ENCODE results near the gene WSCD2. TPM values are rescaled to one million over a fixed set of nuclear protein-coding genes. Genes with fewer than 3 reads are reported as not detected.

The WSCD2 gene
- total RNA-seq, 2 experiments from 2014 or later = not detected

GRCh38 chr12:108257610-108258106 is 128.6 kb downstream of the WSCD2 start:
- peaks cover 0 to 6% of the 10 kb centered on the region in 2 experiments for H3K27me3 ChIP-seq (ENCODE audit: control insufficient read depth in 1 of 2, insufficient read depth in 2 of 2, low read length in 2 of 2)
- ChIA-PET CTCF (no interaction called here), POLR2A (no interaction called here)
- H3K4me1 ChIP-seq (ENCODE audit: insufficient read depth, low read length) = no peaks in the 10 kb centered on the region
- no peak for DNase-seq
- Mint-ChIP-seq H3K9me3 (peaks cover 10% of the 10 kb centered on the region), H3K27me3 (peaks cover 8% of the 10 kb centered on the region), H3K27ac (no peak overlapping the region), H3K4me1 (ENCODE audit: low read depth) (no peaks in the 10 kb centered on the region), H3K36me3 (ENCODE audit: low read depth) (no peaks in the 10 kb centered on the region), H3K4me3 (no peak overlapping the region)
- TF ChIP-seq CTCF (IDR thresholded peaks at IDR 0.05) = no peak
- peaks cover 0 to 21% of the 10 kb centered on the region in 2 experiments for H3K9me3 ChIP-seq (ENCODE audit: control insufficient read depth in 1 of 2, insufficient read depth in 1 of 2, low read length in 2 of 2)
- no peak overlapping the region for H3K27ac ChIP-seq (ENCODE audit: low read depth in 1 of 2, low read length in 2 of 2)
- no peak overlapping the region for H3K4me3 ChIP-seq (ENCODE audit: low read length)
- no peaks in the 10 kb centered on the region for H3K36me3 ChIP-seq (ENCODE audit: insufficient read depth, low read length)
- intact Hi-C loops (cut with DNase I, micrococcal nuclease) = no loop called here
- ATAC-seq (ENCODE audit: poor library complexity) = no peak

DNA sequence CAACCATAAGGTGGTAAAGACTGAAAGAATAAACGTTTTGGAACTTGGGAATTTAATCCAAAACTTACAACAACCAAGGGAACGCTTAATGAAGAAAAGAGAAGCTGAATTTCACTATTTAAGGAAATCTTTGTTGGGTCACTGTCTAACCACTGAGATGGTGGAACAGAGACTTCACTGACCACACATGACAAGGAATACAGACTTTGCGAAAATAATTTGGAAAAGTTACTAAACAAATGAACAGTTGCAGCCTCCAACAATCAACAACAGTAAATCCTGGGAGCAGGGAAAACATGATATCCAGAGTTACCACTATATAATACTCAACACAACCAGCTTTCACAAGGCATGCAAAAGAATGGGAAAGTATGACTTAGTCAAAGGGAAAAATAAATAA is 131.0 kb downstream of the WSCD2 start:
- Mint-ChIP-seq H3K4me3 (no peak overlapping the region), H3K36me3 (ENCODE audit: low read depth) (no peaks in the 10 kb centered on the region), H3K4me1 (ENCODE audit: low read depth) (no peaks in the 10 kb centered on the region), H3K27ac (no peak overlapping the region), H3K27me3 (peaks cover 6% of the 10 kb centered on the region), H3K9me3 (peaks cover 13% of the 10 kb centered on the region)
- CTCF ChIA-PET = no interaction called here
- peaks cover 3 to 21% of the 10 kb centered on the region in 2 experiments for H3K9me3 ChIP-seq (ENCODE audit: control insufficient read depth in 1 of 2, insufficient read depth in 1 of 2, low read length in 2 of 2)
- H3K27me3 ChIP-seq (ENCODE audit: control insufficient read depth in 1 of 2, insufficient read depth in 2 of 2, low read length in 2 of 2) = peaks cover 0 to 4% of the 10 kb centered on the region in 2 experiments
- H3K4me3 ChIP-seq (ENCODE audit: low read length) = no peak overlapping the region
- ATAC-seq (ENCODE audit: poor library complexity) (no peak), DNase-seq (no peak)
- TF ChIP-seq CTCF (IDR thresholded peaks at IDR 0.05) = no peak
- H3K27ac ChIP-seq (ENCODE audit: low read depth in 1 of 2, low read length in 2 of 2) = no peak overlapping the region
- H3K4me1 ChIP-seq (ENCODE audit: insufficient read depth, low read length) = no peaks in the 10 kb centered on the region
- intact Hi-C loops (cut with DNase I, micrococcal nuclease) = no loop called here
- H3K36me3 ChIP-seq (ENCODE audit: insufficient read depth, low read length) = no peaks in the 10 kb centered on the region
- POLR2A ChIA-PET = no interaction called here

GRCh38 chr12:108260969-108261368 is 131.9 kb downstream of the WSCD2 start:
- CTCF ChIA-PET = no interaction called here
- H3K4me3 ChIP-seq (ENCODE audit: low read length) = no peak overlapping the region
- no peak overlapping the region for H3K4me3 Mint-ChIP-seq

More at GRCh38 chr12:108260969-108261368, 131.9 kb downstream of the WSCD2 start:
- TF ChIP-seq CTCF (IDR thresholded peaks at IDR 0.05) = no peak
- H3K27me3 ChIP-seq (ENCODE audit: control insufficient read depth in 1 of 2, insufficient read depth in 2 of 2, low read length in 2 of 2) = peaks cover 0 to 4% of the 10 kb centered on the region in 2 experiments
- H3K36me3 Mint-ChIP-seq (ENCODE audit: low read depth) = no peaks in the 10 kb centered on the region
- H3K27me3 Mint-ChIP-seq = peaks cover 6% of the 10 kb centered on the region
- POLR2A ChIA-PET = no interaction called here
- intact Hi-C loops (cut with DNase I, micrococcal nuclease) = no loop called here
- H3K27ac ChIP-seq (ENCODE audit: low read depth in 1 of 2, low read length in 2 of 2) = no peak overlapping the region
- H3K9me3 Mint-ChIP-seq = peaks cover 13% of the 10 kb centered on the region
- DNase-seq (no peak), ATAC-seq (ENCODE audit: poor library complexity) (no peak)
- H3K4me1 ChIP-seq (ENCODE audit: insufficient read depth, low read length) = no peaks in the 10 kb centered on the region
- no peaks in the 10 kb centered on the region for H3K4me1 Mint-ChIP-seq (ENCODE audit: low read depth)
- no peak overlapping the region for H3K27ac Mint-ChIP-seq
- H3K9me3 ChIP-seq (ENCODE audit: control insufficient read depth in 1 of 2, insufficient read depth in 1 of 2, low read length in 2 of 2) = peaks cover 3 to 21% of the 10 kb centered on the region in 2 experiments
- no peaks in the 10 kb centered on the region for H3K36me3 ChIP-seq (ENCODE audit: insufficient read depth, low read length)

All from CD4-positive, alpha-beta T cell (primary cell).